BJ (cell line): ENCODE results near the gene OTUD3. TPM values are rescaled to one million over a fixed set of nuclear protein-coding genes. Genes with fewer than 3 reads are reported as not detected.

ENCODE experiments used
- CTCF ChIA-PET: fragments of 350-600 bp; formaldehyde crosslinking; extraction: SDS; loops from one replicate; lab custom pipeline; 2021; ENCODE audit warnings: antibody characterized with exemption, inconsistent platforms; lab: Yijun Ruan, JAX
- POLR2A ChIA-PET: fragments of 300-600 bp; sonication (Branson Sonifier 250); formaldehyde crosslinking; extraction: SDS; loops from one replicate; lab custom pipeline; 2021; ENCODE audit warnings: antibody characterized with exemption; lab: Charles Lee
- DNase-seq: peaks from one replicate; pipeline ENCODE4 v3.0.0-alpha.2; 2011; ENCODE audit warnings: low read depth
- H3K27me3 ChIP-seq: 2 replicates; pipeline ENCODE4 v1.6.0; 2011; ENCODE audit warnings: low read length; ENCODE audit not compliant: control insufficient read depth, insufficient read depth
- H3K36me3 ChIP-seq: 2 replicates; pipeline ENCODE4 v1.5.1; 2011; ENCODE audit warnings: low read length; ENCODE audit not compliant: control insufficient read depth, insufficient read depth
- H3K4me3 ChIP-seq: 2 replicates; pipeline ENCODE4 v1.5.1; 2011; ENCODE audit warnings: low read depth, mild to moderate bottlenecking, control low read depth, low read length
- polyA plus RNA-seq: library from polyadenylated mRNA; depleted of rRNA; stranded (reverse); fragments of >200 nt; gene quantifications from 2 replicates; pipeline ENCODE4 v1.2.3, GENCODE V29; 2011; rRNA removed
- TF ChIP-seq, protein P1 (sequence below): IDR thresholded peaks from 2 replicates; pipeline ENCODE4 v1.5.1; 2011; ENCODE audit warnings: low read depth, mild to moderate bottlenecking, control low read depth, inconsistent platforms, low read length, moderate library complexity; ENCODE audit not compliant: insufficient read depth

OTUD3 gene
- polyA plus RNA-seq, 1 experiment: 2.5 TPM

GRCh38 chr1:19954059-19954458 is 71.9 kb downstream of the OTUD3 start:
- Histone ChIP-seq H3K4me3 (no peak overlapping the region), H3K36me3 (no peaks in the 10 kb centered on the region), H3K27me3 (peaks cover 3% of the 10 kb centered on the region; the same call in 1 of the 2 replicates)
- ChIA-PET POLR2A (no interaction called here), CTCF (no interaction called here)
- DNase-seq: no peak
- TF ChIP-seq, protein P1, sequence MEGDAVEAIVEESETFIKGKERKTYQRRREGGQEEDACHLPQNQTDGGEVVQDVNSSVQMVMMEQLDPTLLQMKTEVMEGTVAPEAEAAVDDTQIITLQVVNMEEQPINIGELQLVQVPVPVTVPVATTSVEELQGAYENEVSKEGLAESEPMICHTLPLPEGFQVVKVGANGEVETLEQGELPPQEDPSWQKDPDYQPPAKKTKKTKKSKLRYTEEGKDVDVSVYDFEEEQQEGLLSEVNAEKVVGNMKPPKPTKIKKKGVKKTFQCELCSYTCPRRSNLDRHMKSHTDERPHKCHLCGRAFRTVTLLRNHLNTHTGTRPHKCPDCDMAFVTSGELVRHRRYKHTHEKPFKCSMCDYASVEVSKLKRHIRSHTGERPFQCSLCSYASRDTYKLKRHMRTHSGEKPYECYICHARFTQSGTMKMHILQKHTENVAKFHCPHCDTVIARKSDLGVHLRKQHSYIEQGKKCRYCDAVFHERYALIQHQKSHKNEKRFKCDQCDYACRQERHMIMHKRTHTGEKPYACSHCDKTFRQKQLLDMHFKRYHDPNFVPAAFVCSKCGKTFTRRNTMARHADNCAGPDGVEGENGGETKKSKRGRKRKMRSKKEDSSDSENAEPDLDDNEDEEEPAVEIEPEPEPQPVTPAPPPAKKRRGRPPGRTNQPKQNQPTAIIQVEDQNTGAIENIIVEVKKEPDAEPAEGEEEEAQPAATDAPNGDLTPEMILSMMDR: no peak

DNA sequence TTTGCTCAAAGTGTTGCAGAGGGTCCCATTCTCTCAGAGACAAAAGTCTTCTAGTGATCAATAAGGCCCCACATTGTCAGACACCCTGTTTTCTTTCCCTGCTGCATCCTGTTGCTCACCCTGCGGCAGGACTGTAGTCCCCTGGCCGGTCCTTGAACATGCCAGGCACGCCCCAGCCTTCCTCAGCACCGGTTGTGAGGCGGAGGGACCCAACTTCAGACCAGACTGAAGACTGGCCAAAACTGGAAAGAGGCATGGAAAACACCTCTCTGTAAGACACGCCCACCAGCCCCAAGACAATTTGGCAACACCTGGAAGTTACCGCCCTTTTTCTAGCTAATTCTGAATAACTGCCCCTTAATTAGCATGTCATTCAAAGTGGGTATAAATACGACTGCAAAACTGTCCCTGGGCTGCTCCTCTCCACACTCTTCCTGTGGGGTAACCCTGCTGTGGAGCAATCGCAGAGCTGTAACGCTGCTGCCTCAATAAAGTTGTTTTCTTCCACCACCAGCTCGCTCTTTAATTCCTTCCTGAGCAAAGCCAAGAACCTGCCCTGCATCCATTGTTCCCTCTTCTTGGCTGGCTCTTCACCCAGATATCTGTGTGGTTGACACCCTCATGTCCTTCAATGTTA is 73.5 kb downstream of the OTUD3 start:
- CTCF ChIA-PET: no interaction called here
- DNase-seq: no peak
- TF ChIP-seq, protein P1: no peak
- Histone ChIP-seq H3K4me3 (no peak overlapping the region), H3K27me3 (peaks cover 6% of the 10 kb centered on the region), H3K36me3 (no peaks in the 10 kb centered on the region)
- POLR2A ChIA-PET: no interaction called here

GRCh38 chr1:19957779-19958178 is 75.6 kb downstream of the OTUD3 start:
- DNase-seq: no peak
- ChIA-PET CTCF (interaction anchor here (1.4 kb wide), 1 partner anchor 17 kb away, joined by 3 read pairs; no protein-coding TSS in a partner anchor), POLR2A (no interaction called here)
- Histone ChIP-seq H3K36me3 (no peaks in the 10 kb centered on the region), H3K4me3 (no peak overlapping the region), H3K27me3 (peaks cover 6% of the 10 kb centered on the region)
- TF ChIP-seq, protein P1: no peak

- TF ChIP-seq, protein P1: no peak
- peaks cover 7% of the 10 kb centered on the region for H3K27me3 ChIP-seq
- no peaks in the 10 kb centered on the region for H3K36me3 ChIP-seq
- POLR2A ChIA-PET: no interaction called here
- H3K4me3 ChIP-seq: no peak overlapping the region
- CTCF ChIA-PET: no interaction called here
- no peak for DNase-seq
These were observed 78.4 kb downstream of the OTUD3 start for GRCh38 chr1:19960591-19960990.

Other genes starting within 250 kb of the OTUD3 start
- 109 and 171 TPM in 2 replicates for gene NBL1, start 238.1 kb upstream of the OTUD3 start, polyA plus RNA-seq
- gene HTR6, start 217.5 kb upstream of the OTUD3 start, polyA plus RNA-seq: not detected in 2 replicates
- gene TMCO4, start 82.5 kb upstream of the OTUD3 start, polyA plus RNA-seq: 15.6 and 22.0 TPM in 2 replicates
- not detected in 2 replicates for gene RNF186, start 67.1 kb upstream of the OTUD3 start, polyA plus RNA-seq
- gene PLA2G2E, start 41.2 kb downstream of the OTUD3 start, polyA plus RNA-seq: not detected in 2 replicates
- gene PLA2G2A, start 97.2 kb downstream of the OTUD3 start, polyA plus RNA-seq: not detected in 2 replicates
- gene PLA2G5, start 187.8 kb downstream of the OTUD3 start, polyA plus RNA-seq: not detected in 2 replicates
- gene PLA2G2D, start 237.1 kb downstream of the OTUD3 start, polyA plus RNA-seq: not detected in 2 replicates